K562 (cell line): ENCODE measurements around the gene PHF12. TPM values are rescaled to one million over a fixed set of nuclear protein-coding genes. Genes with fewer than 3 reads are reported as not detected.

ENCODE experiments used
- ARID1B ChIP-seq: fragments of 450-650 bp; IDR thresholded peaks from 2 replicates; pipeline ENCODE4 v1.6.1; 2016; ENCODE audit warnings: antibody characterized with exemption, mild to moderate bottlenecking, inconsistent platforms
- CEBPB ChIP-seq: fragments of 450-650 bp; IDR thresholded peaks from 2 replicates; pipeline ENCODE4 v1.6.1; 2016; ENCODE audit warnings: missing genetic modification characterization, missing compliant biosample characterization
- COPS2 ChIP-seq: fragments of 450-650 bp; conservative IDR thresholded peaks from 2 replicates; pipeline ENCODE4 v1.6.1; 2016; ENCODE audit warnings: mild to moderate bottlenecking, moderate library complexity
- CREM ChIP-seq: IDR thresholded peaks from 2 replicates; pipeline ENCODE4 v1.6.1; 2014; ENCODE audit warnings: antibody characterized with exemption, low read depth
- FOXK2 ChIP-seq, 2 experiments: fragments of 450-650 bp; IDR thresholded peaks in 1 of 2; conservative IDR thresholded peaks in 1 of 2; 2 replicates each; pipeline ENCODE4 v1.6.1; 2016; ENCODE audit warnings: low read depth in 2 of 2, mild to moderate bottlenecking in 1 of 2
- GABPA ChIP-seq: fragments of 200-800 bp; sonication (Bioruptor generic); conservative IDR thresholded peaks from 2 replicates; pipeline ENCODE4 v1.6.1; 2016; ENCODE audit warnings: low read depth, missing genetic modification characterization, missing compliant biosample characterization
- NFRKB ChIP-seq: fragments of 450-650 bp; IDR thresholded peaks from 2 replicates; pipeline ENCODE4 v1.6.1; 2016; ENCODE audit warnings: low read depth
- REST ChIP-seq, 2 experiments: fragments of 450-650 bp; formaldehyde crosslinking in 1 of 2; IDR thresholded peaks; 2 replicates each; pipeline versions ENCODE4 v1.4.0 to v1.6.1; 2014 to 2020; ENCODE audit warnings: mild to moderate bottlenecking in 2 of 2, borderline replicate concordance in 1 of 2, low read depth in 1 of 2
- SMAD3 ChIP-seq: fragments of 450-650 bp; formaldehyde crosslinking; conservative IDR thresholded peaks from 2 replicates; pipeline ENCODE4 v1.4.0; 2020; ENCODE audit warnings: mild to moderate bottlenecking
- SMARCE1 ChIP-seq: fragments of 450-650 bp; IDR thresholded peaks from 2 replicates; pipeline ENCODE4 v1.7.1; 2016; ENCODE audit warnings: mild to moderate bottlenecking
- ZNF431 ChIP-seq: sonication (generic); formaldehyde crosslinking; IDR thresholded peaks from 2 replicates; pipeline ENCODE4 v1.8.0; 2022; ENCODE audit warnings: mild to moderate bottlenecking, missing genetic modification reagents
- polyA plus RNA-seq, 8 experiments: library from polyadenylated mRNA; depleted of rRNA in 4 of 8; stranded (reverse) in 5 of 8; unstranded in 3 of 8; fragments of >200 nt; fragmentation: Nextera tagmentation in 2 of 8; fragmentation: Illumina TruSeq in 1 of 8; extraction: Ambion mirVana in 2 of 8; extraction: Trizol in 1 of 8; gene quantifications; 2 replicates each; pipeline versions ENCODE4 v1.2.1 to v1.2.3, GENCODE V29; 2011 to 2014; ENCODE audit warnings: inconsistent platforms in 1 of 8, missing spikeins in 1 of 8
- total RNA-seq, 7 experiments: library from RNA; depleted of rRNA in 6 of 7; stranded (reverse); fragments of >200 nt in 6 of 7; fragmentation: Illumina TruSeq in 2 of 7; extraction: Trizol in 2 of 7; gene quantifications; 2 replicates each; pipeline versions ENCODE4 v1.2.1 to v1.2.3, GENCODE V29; 2011 to 2021; ENCODE audit warnings: low replicate concordance in 1 of 7
- TF ChIP-seq, protein P1 (sequence below): fragments of 450-650 bp; IDR thresholded peaks from 2 replicates; pipeline ENCODE4 v1.6.1; 2016; ENCODE audit warnings: low read depth, mild to moderate bottlenecking, moderate library complexity
- TF ChIP-seq, protein P2 (sequence below), 2 experiments: fragments of 450-650 bp; IDR thresholded peaks; 2 replicates each; pipeline ENCODE4 v1.6.1; 2016
- TF ChIP-seq, protein P3 (sequence below): fragments of 450-650 bp; IDR thresholded peaks from 2 replicates; pipeline ENCODE4 v1.6.1; 2016
- TF ChIP-seq, protein P4 (sequence below): fragments of 250-450 bp; sonication (Bioruptor Pico); IDR thresholded peaks from 2 replicates; pipeline ENCODE4 v1.5.0; 2021; ENCODE audit warnings: mild to moderate bottlenecking, borderline replicate concordance

PHF12 gene
- total and polyA plus RNA-seq, 9 of the 15 experiments (the other 6 are each of a cell fraction or from before 2014, with no cell fraction given) = 0.82 to 31.3 (median 13.5) TPM

DNA sequence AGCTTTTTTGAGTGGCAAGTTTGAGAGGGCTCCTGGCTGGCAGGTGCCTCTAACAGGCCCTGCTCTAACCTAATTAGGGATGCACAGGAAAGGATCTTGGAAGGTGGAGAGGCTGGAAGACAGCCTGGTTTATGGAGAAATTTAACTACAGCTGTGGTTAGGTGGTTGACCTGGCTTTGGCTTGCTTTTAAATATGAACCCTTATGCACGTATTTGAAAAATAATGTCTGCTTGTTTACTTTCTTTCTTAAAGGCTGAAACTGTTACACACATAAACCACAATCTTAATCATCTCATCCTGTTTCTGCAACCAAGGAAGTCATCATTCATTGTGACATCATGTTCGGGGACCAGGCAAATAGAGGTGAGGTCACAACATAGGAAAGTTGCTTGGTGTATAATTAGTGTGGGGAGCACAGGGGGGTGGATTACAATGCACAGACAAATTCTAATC, 25.4 kb downstream of the PHF12 start (continued):
- no peak for TF ChIP-seq REST (IDR thresholded peaks at IDR 0.05; ENCODE audit: borderline replicate concordance)
- no peak for TF ChIP-seq REST (CRISPR knock-in tag; IDR thresholded peaks at IDR 0.05; ENCODE audit: low read depth)
- peak; percentile 36 for TF ChIP-seq ARID1B
- TF ChIP-seq COPS2 = no peak
- TF ChIP-seq SMARCE1 = peak; percentile 50; the same call in 1 of the 2 replicates
- TF ChIP-seq, protein P1, sequence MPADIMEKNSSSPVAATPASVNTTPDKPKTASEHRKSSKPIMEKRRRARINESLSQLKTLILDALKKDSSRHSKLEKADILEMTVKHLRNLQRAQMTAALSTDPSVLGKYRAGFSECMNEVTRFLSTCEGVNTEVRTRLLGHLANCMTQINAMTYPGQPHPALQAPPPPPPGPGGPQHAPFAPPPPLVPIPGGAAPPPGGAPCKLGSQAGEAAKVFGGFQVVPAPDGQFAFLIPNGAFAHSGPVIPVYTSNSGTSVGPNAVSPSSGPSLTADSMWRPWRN = 0 out of 2 replicates have a peak, but pooled peaks have one; percentile 23
- TF ChIP-seq CEBPB = peak; percentile 83
- TF ChIP-seq FOXK2 (conservative IDR thresholded peaks at IDR 0.05 in 1 of 2, IDR thresholded peaks at IDR 0.05 in 1 of 2; ENCODE audit: low read depth in 2 of 2) = peak; percentile 66 to 83; a peak in 3 of 4 replicates
- peak; percentile 95 for TF ChIP-seq CREM
- TF ChIP-seq, protein P2, sequence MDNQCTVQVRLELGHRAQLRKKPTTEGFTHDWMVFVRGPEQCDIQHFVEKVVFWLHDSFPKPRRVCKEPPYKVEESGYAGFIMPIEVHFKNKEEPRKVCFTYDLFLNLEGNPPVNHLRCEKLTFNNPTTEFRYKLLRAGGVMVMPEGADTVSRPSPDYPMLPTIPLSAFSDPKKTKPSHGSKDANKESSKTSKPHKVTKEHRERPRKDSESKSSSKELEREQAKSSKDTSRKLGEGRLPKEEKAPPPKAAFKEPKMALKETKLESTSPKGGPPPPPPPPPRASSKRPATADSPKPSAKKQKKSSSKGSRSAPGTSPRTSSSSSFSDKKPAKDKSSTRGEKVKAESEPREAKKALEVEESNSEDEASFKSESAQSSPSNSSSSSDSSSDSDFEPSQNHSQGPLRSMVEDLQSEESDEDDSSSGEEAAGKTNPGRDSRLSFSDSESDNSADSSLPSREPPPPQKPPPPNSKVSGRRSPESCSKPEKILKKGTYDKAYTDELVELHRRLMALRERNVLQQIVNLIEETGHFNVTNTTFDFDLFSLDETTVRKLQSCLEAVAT (IDR thresholded peaks at IDR 0.05) = no peak
- TF ChIP-seq, protein P3, sequence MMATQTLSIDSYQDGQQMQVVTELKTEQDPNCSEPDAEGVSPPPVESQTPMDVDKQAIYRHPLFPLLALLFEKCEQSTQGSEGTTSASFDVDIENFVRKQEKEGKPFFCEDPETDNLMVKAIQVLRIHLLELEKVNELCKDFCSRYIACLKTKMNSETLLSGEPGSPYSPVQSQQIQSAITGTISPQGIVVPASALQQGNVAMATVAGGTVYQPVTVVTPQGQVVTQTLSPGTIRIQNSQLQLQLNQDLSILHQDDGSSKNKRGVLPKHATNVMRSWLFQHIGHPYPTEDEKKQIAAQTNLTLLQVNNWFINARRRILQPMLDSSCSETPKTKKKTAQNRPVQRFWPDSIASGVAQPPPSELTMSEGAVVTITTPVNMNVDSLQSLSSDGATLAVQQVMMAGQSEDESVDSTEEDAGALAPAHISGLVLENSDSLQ = peak; percentile 80
- peak; percentile 77 for TF ChIP-seq GABPA (tag)
- no peak for TF ChIP-seq NFRKB
- TF ChIP-seq ZNF431 (CRISPR knock-in tag) = no peak
- TF ChIP-seq, protein P4, sequence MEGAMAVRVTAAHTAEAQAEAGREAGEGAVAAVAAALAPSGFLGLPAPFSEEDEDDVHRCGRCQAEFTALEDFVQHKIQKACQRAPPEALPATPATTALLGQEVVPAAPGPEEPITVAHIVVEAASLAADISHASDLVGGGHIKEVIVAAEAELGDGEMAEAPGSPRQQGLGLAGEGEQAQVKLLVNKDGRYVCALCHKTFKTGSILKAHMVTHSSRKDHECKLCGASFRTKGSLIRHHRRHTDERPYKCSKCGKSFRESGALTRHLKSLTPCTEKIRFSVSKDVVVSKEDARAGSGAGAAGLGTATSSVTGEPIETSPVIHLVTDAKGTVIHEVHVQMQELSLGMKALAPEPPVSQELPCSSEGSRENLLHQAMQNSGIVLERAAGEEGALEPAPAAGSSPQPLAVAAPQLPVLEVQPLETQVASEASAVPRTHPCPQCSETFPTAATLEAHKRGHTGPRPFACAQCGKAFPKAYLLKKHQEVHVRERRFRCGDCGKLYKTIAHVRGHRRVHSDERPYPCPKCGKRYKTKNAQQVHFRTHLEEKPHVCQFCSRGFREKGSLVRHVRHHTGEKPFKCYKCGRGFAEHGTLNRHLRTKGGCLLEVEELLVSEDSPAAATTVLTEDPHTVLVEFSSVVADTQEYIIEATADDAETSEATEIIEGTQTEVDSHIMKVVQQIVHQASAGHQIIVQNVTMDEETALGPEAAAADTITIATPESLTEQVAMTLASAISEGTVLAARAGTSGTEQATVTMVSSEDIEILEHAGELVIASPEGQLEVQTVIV (CRISPR knock-in tag) = no peak
- TF ChIP-seq SMAD3 (CRISPR knock-in tag) = 0 out of 2 replicates have a peak, but pooled peaks have one; percentile 44
